ENCODE results near the gene ABR.
A peak's percentile ranks its signal among the peaks of the same experiment; 100 is the strongest.

ABR gene

DNA sequence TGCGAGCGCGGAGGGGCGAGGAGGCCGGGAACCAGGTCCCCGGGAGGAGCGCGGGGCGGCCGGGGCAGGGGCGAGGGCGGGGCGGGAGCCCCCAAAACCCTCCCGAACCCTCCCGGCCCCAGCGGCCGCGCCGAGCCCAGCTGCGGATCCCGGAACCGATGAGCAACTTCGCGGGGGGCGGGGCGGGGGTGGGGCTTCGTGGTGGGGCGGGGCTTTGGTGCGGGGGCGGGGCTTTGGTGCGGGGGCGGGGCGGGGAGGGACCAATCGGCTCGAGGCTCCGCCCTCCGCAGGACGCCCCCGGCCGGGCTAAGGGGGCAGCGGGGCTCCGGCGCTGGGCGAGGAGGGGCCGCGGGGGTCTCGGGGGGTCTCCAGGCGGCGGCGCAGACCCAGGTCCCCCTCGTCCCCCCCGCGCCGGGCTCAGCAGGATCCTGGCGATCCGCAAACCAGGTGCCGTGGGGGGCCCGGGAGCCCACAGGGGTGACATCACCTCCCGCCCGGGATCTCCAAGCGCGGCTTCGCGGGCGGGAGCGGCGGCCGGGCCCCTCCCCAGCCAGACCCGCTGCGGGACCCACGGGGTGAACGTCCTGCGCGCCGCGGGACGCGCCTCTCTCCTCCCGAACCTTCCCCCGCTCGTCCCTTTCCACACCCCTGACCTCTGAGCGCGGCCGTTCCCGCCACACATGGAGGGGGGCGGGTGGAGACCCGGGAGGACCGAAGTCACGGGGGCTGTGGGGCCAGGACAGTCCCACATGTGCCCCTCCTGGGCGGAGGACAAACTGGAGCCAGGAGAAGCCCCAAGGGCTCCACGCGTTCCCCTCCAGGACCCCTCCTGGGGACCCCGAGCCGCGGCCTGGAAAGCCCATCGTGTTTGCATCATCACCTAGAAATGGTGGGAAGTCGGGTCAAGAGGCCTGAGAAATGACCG is at the start of gene ABR:
Gene ABR, minus strand, starts transcription at position 164 of the 925 bp plus-strand sequence. CDS start 254 bp downstream, outside the sequence.
- no peak for DNase-seq (ENCODE audit: low read depth)

DNA sequence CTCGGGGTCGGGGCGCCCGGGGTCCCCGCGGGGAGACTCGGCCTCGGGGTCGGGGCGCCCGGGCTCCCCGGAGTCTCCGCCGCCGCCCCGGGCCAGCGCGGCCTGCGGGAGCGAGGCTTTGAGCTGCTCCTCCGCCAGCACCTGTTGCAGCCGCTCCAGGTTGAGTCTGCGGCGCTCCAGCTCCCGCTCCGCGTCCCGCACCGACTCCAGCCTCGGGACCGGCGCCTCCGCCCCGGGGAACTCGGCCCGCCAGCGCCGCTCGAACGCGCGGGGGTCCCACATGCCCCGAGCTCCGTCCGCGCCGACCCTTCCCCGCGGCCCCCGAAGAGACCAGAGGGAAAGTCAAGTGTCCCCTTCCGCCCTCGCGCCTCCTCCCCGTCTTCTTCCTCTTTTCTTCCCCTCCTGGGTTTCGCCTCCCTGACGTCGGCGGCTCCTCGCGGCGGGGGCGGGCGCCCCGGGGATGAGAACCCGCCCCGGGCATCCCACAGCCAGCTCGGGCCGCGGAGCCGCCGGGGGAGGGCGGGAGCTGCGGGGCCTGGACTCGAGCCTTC is 49.6 kb upstream of the ABR start:
- DNase-seq (ENCODE audit: low read depth): no peak

GRCh38 chr17:1228781-1229348 is 49.1 kb upstream of the ABR start:
- no peak for DNase-seq (ENCODE audit: low read depth)

GRCh38 chr17:1227917-1228780 is 48.4 kb upstream of the ABR start:
- no peak for DNase-seq (ENCODE audit: low read depth)

GRCh38 chr17:1227365-1227764 is 47.6 kb upstream of the ABR start:
- no peak for DNase-seq (ENCODE audit: low read depth)

DNA sequence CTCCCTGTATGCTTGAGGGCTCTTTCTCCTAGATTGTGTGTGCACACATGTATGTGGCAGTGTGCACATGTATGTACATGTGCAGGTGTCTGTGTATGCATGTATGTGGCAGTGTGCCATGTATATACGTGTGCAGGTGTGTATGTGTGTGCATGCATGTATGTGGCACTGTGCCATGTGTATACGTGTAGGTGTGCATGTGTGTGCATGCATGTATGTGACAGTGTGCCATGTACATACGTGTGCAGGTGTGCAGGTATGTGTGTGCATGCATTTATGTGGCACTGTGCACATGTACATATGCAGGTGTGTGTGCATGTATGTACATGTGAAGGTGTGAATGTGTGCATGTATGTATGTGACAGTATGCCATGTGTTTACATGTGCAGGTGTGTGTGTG is 46.5 kb upstream of the ABR start:
- DNase-seq (ENCODE audit: low read depth): no peak

GRCh38 chr17:1224330-1224729 is 44.5 kb upstream of the ABR start:
- DNase-seq (ENCODE audit: low read depth): no peak

DNA sequence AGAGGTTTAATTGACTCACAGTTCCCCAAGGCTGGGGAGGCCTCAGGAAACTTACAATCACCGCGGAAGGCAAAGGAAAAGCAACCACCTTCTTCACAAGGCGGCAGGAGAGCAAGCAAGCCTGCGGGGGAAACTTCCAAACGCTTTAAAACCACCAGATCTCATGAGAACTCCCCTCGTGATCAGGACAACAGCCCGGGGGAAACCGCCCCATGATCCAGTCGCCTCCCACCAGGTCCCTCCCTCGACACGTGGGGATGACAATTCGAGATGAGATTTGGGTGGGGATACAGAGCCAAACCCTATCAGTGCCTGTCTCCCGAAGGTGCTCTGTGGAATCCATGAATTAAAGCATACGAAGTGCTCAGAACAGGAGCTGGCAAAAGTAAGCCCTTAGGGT is 43.9 kb upstream of the ABR start:
- DNase-seq (ENCODE audit: low read depth): no peak

GRCh38 chr17:1222321-1222720 is 42.5 kb upstream of the ABR start:
- no peak for DNase-seq (ENCODE audit: low read depth)

GRCh38 chr17:1221209-1221608 is 41.4 kb upstream of the ABR start:
- no peak for DNase-seq (ENCODE audit: low read depth)

DNA sequence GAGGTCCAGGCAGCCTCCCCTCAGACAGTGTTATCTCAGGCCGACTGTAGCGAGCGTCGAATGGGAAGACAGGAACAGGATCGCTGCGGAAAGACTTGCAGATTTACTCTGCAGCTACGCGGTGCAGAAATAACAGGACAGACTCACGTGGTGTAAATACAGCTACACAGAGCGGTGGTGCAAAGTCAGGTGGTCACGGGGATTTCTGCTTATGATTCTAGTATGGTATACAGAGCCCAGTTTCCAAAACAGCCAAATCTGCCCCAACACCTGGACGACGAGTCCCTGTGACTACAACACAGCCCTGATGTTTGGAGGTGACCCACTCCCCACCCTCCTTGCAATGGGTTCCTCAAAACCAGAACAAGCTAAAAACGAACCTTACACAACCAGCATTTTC is 40.6 kb upstream of the ABR start:
- no peak for DNase-seq (ENCODE audit: low read depth)

- DNase-seq (ENCODE audit: low read depth): no peak
Observed at GRCh38 chr17:1217089-1217385, 37.3 kb upstream of the ABR start.

DNA sequence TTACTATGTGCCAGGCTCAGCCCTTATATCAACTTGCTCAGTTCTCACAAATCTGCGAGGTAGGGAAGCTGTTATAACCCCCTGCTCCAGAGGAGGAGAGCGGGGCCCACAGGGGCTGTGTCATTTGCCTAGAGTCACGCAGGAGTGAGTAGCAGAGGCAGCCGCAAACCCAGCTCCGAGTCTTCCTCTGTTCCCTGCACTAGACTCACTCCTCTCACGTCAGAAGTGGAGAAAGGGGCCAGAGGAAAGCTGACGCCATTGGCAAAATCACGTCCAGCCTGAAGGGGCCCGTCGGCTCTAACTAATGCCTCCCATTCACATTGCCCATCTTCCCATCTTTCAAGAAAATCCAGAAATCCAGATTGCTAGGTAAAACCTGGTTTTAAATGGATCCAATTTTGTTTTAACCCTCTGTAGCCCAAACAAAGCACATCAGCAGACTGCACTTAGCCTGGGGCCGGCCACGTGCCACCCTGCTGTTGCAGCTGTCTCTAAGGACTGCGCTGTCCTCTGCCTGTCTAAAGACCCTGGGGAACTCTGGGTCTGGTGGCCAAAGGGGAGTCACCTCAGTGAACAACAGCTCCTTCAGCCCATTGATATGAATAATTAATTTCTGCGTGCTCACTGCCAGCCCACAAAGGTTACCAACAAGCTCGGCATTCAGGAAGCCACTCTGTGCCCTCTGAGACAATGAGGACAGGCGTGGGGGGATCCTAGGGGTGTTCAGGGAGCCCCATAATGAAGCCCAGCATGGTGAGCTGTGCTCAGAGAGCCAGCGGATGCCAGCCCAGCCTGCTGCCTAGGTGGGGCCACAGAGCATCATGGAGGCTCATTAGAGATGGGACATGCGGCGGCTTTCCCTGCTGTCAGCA is 36.7 kb upstream of the ABR start:
- no peak for DNase-seq (ENCODE audit: low read depth)

DNA sequence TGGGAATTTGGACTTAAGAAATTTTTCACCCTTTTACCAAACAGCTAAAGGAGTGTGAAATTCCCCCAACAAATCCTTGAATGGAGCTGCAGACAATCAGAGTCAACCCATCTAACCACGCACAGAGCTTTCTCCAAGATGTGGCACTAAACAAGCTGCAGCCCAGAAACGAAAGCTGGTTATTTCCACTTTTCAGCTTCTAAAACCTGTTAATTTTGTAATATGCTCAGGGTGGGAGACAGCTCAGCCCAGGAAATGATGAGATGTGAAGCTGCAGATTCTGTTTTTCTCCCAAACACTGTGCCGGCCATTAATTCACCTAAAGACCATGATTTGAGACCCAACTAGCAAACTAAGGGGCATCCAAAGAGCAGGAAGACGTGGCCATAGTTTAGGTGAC is 33.2 kb upstream of the ABR start:
- DNase-seq (ENCODE audit: low read depth): no peak

DNA sequence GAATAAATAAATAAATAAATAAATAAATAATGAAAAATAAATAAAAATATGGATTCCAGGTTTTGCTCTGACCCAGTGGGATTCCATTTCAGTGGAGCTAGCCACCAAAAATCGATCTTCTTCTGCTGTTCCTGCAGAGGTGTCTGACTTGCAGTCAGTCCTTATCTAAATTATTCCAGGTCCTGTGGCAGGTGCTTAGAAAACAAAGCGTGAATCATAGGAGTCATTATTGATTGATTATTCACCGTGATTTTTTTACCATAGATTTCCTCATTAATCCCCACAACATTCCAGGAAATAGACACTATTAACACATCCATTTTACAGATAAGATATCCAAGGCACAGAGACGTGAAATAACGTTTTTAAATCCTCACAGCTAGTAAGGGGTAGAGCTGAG is 31.5 kb upstream of the ABR start:
- no peak for DNase-seq (ENCODE audit: low read depth)

GRCh38 chr17:1208966-1209365 is 29.2 kb upstream of the ABR start:
- no peak for DNase-seq (ENCODE audit: low read depth)

- no peak for DNase-seq (ENCODE audit: low read depth)
Observed at GRCh38 chr17:1206026-1206777, 26.4 kb upstream of the ABR start.

- no peak for DNase-seq (ENCODE audit: low read depth)
Observed at GRCh38 chr17:1203967-1204291, 24.1 kb upstream of the ABR start.

DNA sequence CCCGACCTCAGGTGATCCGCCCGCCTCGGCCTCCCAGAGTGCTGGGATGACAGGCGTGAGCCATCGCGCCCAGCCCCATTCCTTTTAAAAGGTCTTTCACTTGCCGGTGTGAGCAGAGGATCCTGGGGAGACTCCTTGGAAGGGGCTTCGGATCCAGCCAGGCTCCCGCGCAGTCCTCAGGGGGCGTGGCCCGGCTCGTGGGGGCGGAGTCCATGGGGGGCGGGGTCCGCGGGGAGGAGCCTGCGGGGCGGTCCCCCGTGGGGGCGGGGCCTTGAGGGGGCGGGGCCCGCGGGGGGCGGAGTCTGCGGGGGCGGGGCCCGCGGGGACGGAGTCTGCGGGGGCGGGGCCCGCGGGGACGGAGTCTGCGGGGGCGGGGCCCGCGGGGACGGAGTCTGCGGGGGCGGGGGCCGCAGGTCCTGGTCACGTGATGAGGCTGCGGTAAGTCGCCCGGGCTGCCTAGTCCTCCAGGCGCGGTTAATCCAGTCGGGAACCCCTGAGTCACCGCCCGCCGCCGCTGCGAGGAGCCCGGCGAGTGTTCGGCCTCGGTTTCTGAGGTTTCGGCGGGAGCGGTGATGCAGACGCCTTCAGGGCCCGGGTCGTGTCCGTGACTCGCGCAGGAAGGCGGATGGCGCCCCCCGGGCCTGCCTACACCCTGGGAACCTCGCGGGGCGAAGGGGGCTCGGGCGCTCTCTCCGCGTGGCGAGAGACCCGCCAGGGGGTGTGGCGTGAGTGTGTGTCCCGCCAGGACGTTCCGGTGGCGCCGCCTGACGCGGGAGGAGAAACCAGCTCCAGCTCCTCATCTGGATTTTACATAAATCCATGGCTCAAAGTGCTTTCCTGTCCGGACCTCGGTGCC is 23.6 kb upstream of the ABR start:
- DNase-seq (ENCODE audit: low read depth): peak; percentile 30

DNA sequence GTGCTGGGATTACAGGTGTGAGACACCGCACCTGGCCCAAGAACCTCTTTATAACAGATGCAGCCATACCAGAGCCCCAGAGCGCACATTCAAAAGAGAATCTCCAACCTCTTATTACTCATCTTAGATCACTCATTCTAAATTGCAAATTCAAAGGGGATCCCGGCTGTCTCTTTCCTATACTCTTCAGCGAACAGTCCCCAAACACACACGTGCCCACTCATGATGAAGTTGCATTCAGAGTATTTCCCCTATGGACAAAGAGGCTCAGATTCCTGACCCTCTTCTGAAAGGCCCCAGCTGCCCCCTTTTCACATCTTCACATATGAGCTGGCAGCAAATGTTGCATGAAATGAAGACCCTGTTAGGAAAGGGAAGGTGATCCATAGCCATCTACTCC is 22.5 kb upstream of the ABR start:
- DNase-seq (ENCODE audit: low read depth): no peak
